Stimulated activated CD8-positive, alpha-beta memory T cell treated with anti-CD3 and anti-CD28 coated beads, Interleukin-7, amount 100 ng/mL, for 1 hour (primary cell): Measurements from ENCODE around the gene TSEN34.
A peak's percentile ranks its signal among the peaks of the same experiment; 100 is the strongest.
"Not testable (repeated sequence)": the region's sequence is repeated elsewhere in the genome, so short reads cannot be mapped to it uniquely, and the experiment has no call there.

Source experiments
- DNase-seq, 2 donors: peaks; one replicate each; pipeline ENCODE4 v3.0.0-alpha.2; 2020; ENCODE audit warnings: low read depth in 2 of 2

The TSEN34 gene

DNA sequence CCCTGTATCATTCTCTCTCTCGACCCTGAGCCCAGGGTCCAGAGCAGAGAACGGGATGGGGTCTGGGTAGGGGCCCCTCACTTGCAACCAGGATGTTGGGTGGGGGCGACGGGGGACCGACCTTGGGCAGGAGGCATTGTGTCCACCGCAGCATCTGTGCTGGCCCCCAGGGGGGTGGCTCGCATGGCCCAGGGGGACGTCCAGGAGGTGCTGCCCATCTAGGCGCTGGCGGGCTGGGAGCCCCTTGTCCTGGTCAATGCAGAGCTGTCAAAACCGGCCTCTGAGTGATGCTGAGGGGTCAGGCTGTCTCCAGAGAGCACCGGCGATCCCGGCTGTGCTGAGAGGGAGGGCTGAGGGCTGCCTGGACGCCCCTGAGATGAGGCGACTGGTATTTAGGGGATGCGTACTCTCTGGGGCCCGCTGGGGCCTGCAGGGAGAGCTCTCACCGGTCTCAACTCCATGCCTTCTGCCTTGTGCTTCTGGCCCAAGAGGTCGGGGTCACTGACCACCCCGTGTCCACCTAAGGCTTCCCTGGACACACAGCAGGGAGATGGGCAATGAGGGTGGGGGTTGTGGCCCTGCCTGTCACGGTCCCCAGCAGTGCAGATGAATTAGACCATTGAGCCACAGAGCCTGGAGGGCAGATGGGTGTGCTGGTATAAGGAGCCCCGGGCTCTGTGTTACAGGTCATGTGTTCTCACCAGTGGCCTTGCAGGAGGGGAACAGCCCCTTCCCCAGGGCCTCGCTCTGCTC is 18.1 kb downstream of the TSEN34 start:
- DNase-seq: no peak

- DNase-seq: no peak
Observed at GRCh38 chr19:54209811-54210494, 18.8 kb downstream of the TSEN34 start.

GRCh38 chr19:54211235-54211634 is 20.1 kb downstream of the TSEN34 start:
- no peak for DNase-seq

DNA sequence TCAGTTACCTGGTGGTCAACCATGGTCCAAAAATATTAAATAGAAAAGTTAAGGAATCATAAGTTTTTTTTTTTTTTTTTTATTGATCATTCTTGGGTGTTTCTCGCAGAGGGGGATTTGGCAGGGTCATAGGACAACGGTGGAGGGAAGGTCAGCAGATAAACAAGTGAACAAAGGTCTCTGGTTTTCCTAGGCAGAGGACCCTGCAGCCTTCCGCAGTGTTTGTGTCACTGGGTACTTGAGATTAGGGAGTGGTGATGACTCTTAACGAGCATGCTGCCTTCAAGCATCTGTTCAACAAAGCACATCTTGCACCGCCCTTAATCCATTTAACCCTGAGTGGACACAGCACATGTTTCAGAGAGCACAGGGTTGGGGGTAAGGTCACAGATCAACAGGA is 23.1 kb downstream of the TSEN34 start:
- not testable (repeated sequence) for DNase-seq

GRCh38 chr19:54214734-54215133 is 23.6 kb downstream of the TSEN34 start:
- not testable (repeated sequence) for DNase-seq

GRCh38 chr19:54216869-54217268 is 25.8 kb downstream of the TSEN34 start:
- no peak for DNase-seq

- not testable (repeated sequence) for DNase-seq
Observed at GRCh38 chr19:54217517-54218247, 26.6 kb downstream of the TSEN34 start.

DNA sequence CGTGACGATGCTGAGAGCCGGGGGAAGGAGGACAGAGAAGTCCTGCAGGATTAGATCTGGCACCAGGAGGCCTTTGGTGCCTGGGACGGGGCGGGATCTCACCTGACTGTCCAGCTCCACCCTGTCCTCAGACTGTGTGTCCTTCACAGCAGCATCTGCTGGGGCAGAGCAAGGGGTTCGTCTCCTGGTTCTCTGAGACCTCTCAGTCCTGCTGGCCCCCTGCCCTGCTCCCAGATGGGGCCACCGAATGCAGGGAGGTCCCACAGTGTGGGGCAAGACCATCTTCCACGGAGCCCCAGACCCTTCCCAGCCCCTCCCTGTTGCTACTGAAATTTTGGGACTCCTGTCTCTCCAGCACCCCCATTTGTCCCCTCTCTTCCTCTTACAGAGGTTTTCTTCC is 27.2 kb downstream of the TSEN34 start:
- DNase-seq: no peak

GRCh38 chr19:54218960-54219661 is 28.0 kb downstream of the TSEN34 start:
- DNase-seq: no peak

GRCh38 chr19:54219702-54220101 is 28.6 kb downstream of the TSEN34 start:
- not testable (repeated sequence) for DNase-seq

GRCh38 chr19:54221947-54222346 is 30.8 kb downstream of the TSEN34 start:
- DNase-seq: not testable (repeated sequence)

GRCh38 chr19:54222474-54223276 is 31.6 kb downstream of the TSEN34 start, which contains the start of gene LILRB3:
LILRB3 (minus strand) TSS chr19:54223007; CDS start chr19:54222976, 31 bp downstream.
- DNase-seq: not testable (repeated sequence)

DNA sequence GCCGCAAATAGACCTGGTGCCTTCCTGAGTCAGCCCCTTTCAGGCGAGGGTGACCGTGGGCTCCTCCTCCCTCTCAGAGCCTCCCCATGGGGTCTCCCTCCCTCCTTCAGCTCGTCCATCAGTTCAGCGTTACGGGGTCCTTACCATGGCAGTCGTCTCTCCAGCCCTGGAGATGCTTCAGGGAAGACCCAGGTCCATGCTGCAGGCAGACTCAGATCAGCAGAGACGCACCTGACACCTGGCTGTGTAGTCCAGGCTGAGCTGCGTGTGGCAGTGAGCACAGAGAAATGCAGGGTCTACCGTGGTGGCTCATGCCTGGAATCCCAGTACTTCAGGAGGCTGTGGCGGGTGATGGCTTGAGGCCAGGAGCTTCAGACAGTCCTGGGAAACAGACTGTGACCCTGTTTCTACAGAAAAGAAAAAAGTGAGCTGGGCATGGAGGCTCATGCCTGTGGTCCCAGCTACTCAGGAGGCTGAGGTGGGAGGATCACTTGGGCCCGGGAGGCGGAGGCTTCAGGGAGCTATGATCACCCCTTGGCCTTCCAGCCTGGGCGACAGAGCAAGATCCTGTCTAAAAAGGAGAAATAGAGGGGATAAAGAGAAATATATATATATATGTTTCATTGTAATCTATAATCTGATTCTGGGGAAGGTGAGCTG is 32.3 kb downstream of the TSEN34 start:
- DNase-seq: not testable (repeated sequence)

DNA sequence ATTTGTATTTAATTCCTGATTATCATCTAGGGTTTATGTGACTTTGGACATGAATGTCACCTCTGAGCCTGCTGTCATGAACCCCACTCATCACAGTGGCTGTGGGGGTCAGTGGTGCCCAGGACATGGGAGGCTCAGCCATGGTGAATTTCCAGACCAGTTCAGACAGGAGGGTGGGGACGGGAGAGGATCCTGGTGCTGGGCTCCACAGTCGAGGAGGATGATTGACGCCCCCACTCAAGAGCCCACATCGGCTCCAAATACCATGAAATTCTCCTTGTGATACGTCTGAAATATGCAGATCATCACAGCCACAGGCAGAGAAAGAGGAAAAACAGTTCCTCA is 32.8 kb downstream of the TSEN34 start:
- not testable (repeated sequence) for DNase-seq

- not testable (repeated sequence) for DNase-seq
Observed at GRCh38 chr19:54224619-54225018, 33.5 kb downstream of the TSEN34 start.

GRCh38 chr19:54229146-54229545 is 38.0 kb downstream of the TSEN34 start:
- DNase-seq: no peak

GRCh38 chr19:54230031-54230430 is 38.9 kb downstream of the TSEN34 start:
- no peak for DNase-seq

GRCh38 chr19:54231077-54231931 is 40.2 kb downstream of the TSEN34 start:
- peak; percentile 76 to 85 for DNase-seq

- no peak for DNase-seq
Observed at GRCh38 chr19:54233941-54234340, 42.8 kb downstream of the TSEN34 start.
